ENCODE data around the gene TPSD1. TPM values are rescaled to one million over a fixed set of nuclear protein-coding genes. Genes with fewer than 3 reads are reported as not detected.
"Not testable (repeated sequence)": the region's sequence is repeated elsewhere in the genome, so short reads cannot be mapped to it uniquely, and the experiment has no call there.

TPSD1 gene
- total RNA-seq, 1 experiment from 2014 or later = not detected

DNA sequence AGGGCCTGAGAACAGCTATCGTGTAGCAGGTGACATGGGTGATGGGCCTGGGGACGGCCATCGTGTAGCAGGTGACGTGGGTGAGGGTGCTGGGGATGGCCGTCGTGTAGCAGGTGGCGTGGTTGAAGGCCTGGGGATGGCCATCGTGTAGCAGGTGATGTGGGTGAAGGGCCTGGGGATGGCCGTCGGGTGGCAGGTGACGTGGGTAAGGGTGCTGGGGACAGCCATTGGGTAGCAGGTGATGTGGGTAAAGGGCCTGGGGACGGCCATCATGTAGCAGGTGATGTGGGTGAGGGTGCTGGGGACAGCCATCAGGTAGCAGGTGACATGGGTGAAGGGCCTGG is 15.5 kb downstream of the TPSD1 start:
- H3K9me3 ChIP-seq (ENCODE audit: low read length) = no peaks in the 10 kb centered on the region
- H3K9ac ChIP-seq (ENCODE audit: low read length) = no peak overlapping the region
- no peaks in the 10 kb centered on the region for H3K9me2 ChIP-seq (replicated peaks; ENCODE audit: low read length)
- no peaks in the 10 kb centered on the region for H3K79me2 ChIP-seq (ENCODE audit: low read length)
- H3F3A ChIP-seq (ENCODE audit: low read length, unreplicated experiment) = no peaks in the 10 kb centered on the region
- H3K27ac ChIP-seq (ENCODE audit: low read length) = no peak overlapping the region
- no peaks in the 10 kb centered on the region for H3K36me3 ChIP-seq (ENCODE audit: low read depth, low read length)
- H3K4me2 ChIP-seq (ENCODE audit: low read length) = no peak overlapping the region
- ChIA-PET POLR2A (ENCODE audit: unreplicated experiment) (no interaction called here), CTCF (no interaction called here)
- no peaks in the 10 kb centered on the region for H3K4me1 ChIP-seq (ENCODE audit: insufficient read depth, low read length)
- DNase-seq = no peak
- TF ChIP-seq EZH2phosphoT487 (IDR thresholded peaks at IDR 0.05; ENCODE audit: borderline replicate concordance, low read length) = no peak
- no peak for ATAC-seq
- H3K4me3 ChIP-seq (ENCODE audit: low read length) = no peak overlapping the region
- no peaks in the 10 kb centered on the region for H3K27me3 ChIP-seq (ENCODE audit: low read length)
- intact Hi-C loops (cut with micrococcal nuclease) = no loop called here
- BruUV-seq (replicated peaks) = no TSS peak
- no peaks in the 10 kb centered on the region for H4K20me1 ChIP-seq (ENCODE audit: low read length)
- no peak overlapping the region for H2AFZ ChIP-seq (ENCODE audit: low read length)

DNA sequence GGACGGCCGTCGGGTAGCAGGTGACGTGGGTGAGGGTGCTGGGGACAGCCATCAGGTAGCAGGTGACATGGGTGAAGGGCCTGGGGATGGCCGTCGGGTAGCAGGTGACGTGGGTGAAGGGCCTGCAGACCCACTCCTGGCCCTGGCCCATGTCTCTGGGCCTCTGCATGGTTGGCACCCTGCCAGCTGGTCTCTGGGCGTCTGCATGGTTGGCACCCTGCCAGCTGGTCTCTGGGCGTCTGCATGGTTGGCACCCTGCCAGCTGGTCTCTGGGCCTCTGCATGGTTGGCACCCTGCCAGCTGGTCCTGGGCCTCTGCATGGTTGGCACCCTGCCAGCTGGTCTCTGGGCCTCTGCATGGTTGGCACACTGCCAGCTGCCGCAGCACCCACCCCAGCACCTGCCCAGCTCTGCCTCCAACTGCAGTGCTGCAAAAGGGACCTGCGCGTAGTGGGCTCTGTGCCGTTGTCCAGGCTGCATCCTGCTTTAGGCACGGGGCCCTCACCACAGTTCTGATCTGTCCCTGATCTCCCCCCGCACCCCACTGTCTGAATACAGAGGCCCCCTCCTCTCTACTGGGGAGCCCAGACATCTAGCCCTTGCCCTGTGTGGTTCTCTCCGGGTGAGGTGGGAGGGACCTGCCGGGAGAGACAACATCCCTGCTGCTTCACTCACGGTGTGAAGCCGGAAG is 16.0 kb downstream of the TPSD1 start:
- ATAC-seq; H3K9me2 ChIP-seq (replicated peaks; ENCODE audit: low read length); intact Hi-C loops (cut with micrococcal nuclease); H3K4me3 ChIP-seq (ENCODE audit: low read length); H3K27ac ChIP-seq (ENCODE audit: low read length); H4K20me1 ChIP-seq (ENCODE audit: low read length); POLR2A ChIA-PET (ENCODE audit: unreplicated experiment); H2AFZ ChIP-seq (ENCODE audit: low read length); H3K79me2 ChIP-seq (ENCODE audit: low read length); CTCF ChIA-PET; H3F3A ChIP-seq (ENCODE audit: low read length, unreplicated experiment); H3K27me3 ChIP-seq (ENCODE audit: low read length); H3K4me2 ChIP-seq (ENCODE audit: low read length); H3K9ac ChIP-seq (ENCODE audit: low read length); H3K9me3 ChIP-seq (ENCODE audit: low read length); BruUV-seq (replicated peaks); H3K4me1 ChIP-seq (ENCODE audit: insufficient read depth, low read length); DNase-seq; H3K36me3 ChIP-seq (ENCODE audit: low read depth, low read length): not testable (repeated sequence)

DNA sequence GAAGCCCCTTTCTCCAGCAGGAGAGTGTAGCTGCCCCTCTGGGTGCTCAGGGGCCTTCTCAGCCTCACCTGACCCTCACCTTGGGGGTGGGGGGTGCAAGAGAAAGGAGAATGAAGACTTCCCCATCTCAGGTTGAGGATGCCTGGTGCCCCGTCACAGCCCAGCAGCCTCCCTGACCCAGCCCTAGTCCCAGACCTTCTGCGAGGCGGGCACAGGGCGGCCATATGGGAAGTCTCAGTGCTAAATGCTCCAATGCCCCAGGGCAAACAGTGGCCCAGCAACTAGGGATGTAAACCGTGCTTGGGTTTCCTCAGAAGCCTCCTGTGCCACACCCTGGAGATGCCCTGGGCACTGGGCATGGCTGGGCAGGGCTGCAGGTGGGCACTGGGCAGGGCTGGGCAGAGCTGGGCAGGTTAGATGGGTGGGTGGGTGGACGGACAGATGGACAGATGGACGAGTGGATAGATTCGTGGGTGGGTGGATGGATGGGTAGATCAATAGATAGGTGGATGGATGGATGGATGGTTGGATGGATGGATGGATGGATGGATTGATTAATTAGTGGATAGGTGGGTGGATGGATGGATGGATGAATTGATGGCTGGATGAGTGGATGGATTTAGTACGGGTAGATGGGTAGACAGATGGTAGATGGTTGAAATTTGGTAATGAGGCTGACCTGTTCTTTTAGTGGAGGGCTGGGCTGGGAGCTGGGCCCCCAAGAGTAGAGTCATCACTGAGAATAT is 16.8 kb downstream of the TPSD1 start:
- no peak overlapping the region for H3K27ac ChIP-seq (ENCODE audit: low read length)
- H3F3A ChIP-seq (ENCODE audit: low read length, unreplicated experiment) = no peaks in the 10 kb centered on the region
- DNase-seq (no peak), ATAC-seq (no peak)
- H4K20me1 ChIP-seq (ENCODE audit: low read length) = no peaks in the 10 kb centered on the region
- TF ChIP-seq EZH2phosphoT487 (IDR thresholded peaks at IDR 0.05; ENCODE audit: borderline replicate concordance, low read length) = no peak
- TF ChIP-seq, protein P1, sequence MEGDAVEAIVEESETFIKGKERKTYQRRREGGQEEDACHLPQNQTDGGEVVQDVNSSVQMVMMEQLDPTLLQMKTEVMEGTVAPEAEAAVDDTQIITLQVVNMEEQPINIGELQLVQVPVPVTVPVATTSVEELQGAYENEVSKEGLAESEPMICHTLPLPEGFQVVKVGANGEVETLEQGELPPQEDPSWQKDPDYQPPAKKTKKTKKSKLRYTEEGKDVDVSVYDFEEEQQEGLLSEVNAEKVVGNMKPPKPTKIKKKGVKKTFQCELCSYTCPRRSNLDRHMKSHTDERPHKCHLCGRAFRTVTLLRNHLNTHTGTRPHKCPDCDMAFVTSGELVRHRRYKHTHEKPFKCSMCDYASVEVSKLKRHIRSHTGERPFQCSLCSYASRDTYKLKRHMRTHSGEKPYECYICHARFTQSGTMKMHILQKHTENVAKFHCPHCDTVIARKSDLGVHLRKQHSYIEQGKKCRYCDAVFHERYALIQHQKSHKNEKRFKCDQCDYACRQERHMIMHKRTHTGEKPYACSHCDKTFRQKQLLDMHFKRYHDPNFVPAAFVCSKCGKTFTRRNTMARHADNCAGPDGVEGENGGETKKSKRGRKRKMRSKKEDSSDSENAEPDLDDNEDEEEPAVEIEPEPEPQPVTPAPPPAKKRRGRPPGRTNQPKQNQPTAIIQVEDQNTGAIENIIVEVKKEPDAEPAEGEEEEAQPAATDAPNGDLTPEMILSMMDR (conservative IDR thresholded peaks at IDR 0.05; ENCODE audit: low read depth, low read length) = no peak
- no peak for TF ChIP-seq EZH2 (IDR thresholded peaks at IDR 0.05; ENCODE audit: low read length, unreplicated experiment)
- no peak overlapping the region for H3K4me2 ChIP-seq (ENCODE audit: low read length)
- H3K9ac ChIP-seq (ENCODE audit: low read length) = no peak overlapping the region
- BruUV-seq (replicated peaks) = no TSS peak
- H3K27me3 ChIP-seq (ENCODE audit: low read length) = no peaks in the 10 kb centered on the region
- H3K9me2 ChIP-seq (replicated peaks; ENCODE audit: low read length) = no peaks in the 10 kb centered on the region
- POLR2A ChIA-PET (ENCODE audit: unreplicated experiment) = no interaction called here
- no peaks in the 10 kb centered on the region for H3K9me3 ChIP-seq (ENCODE audit: low read length)
- CTCF ChIA-PET = no interaction called here
- no peak overlapping the region for H2AFZ ChIP-seq (ENCODE audit: low read length)
- no peaks in the 10 kb centered on the region for H3K4me1 ChIP-seq (ENCODE audit: insufficient read depth, low read length)
- no peaks in the 10 kb centered on the region for H3K36me3 ChIP-seq (ENCODE audit: low read depth, low read length)
- intact Hi-C loops (cut with micrococcal nuclease) = no loop called here
- no peak overlapping the region for H3K4me3 ChIP-seq (ENCODE audit: low read length)
- H3K79me2 ChIP-seq (ENCODE audit: low read length) = no peaks in the 10 kb centered on the region
